SK-N-SH treated with all-trans-retinoic acid at 6 μM for 48 hours (cell line): ENCODE results near the gene MED29.

ENCODE experiments used
- CREB5 ChIP-seq: fragments of 250-450 bp; sonication (Bioruptor Pico); IDR thresholded peaks from 2 replicates; pipeline ENCODE4 v1.5.1; 2020; ENCODE audit warnings: low read depth, mild to moderate bottlenecking, moderate library complexity
- CSRNP3 ChIP-seq: fragments of 250-450 bp; sonication (Bioruptor Pico); IDR thresholded peaks from 2 replicates; pipeline ENCODE4 v1.5.1; 2021; ENCODE audit warnings: mild to moderate bottlenecking, moderate library complexity
- ESRRG ChIP-seq: fragments of 250-450 bp; sonication (Bioruptor Pico); IDR thresholded peaks from 2 replicates; pipeline ENCODE4 v1.6.1; 2021; ENCODE audit warnings: mild to moderate bottlenecking
- PATZ1 ChIP-seq: fragments of 250-450 bp; sonication (Bioruptor Pico); IDR thresholded peaks from 2 replicates; pipeline ENCODE4 v1.8.0; 2020; ENCODE audit warnings: mild to moderate bottlenecking, moderate library complexity, borderline replicate concordance
- POU6F1 ChIP-seq: fragments of 250-450 bp; sonication (Bioruptor Pico); IDR thresholded peaks from 2 replicates; pipeline ENCODE4 v1.8.0; 2021; ENCODE audit warnings: low read depth, mild to moderate bottlenecking, moderate library complexity, borderline replicate concordance
- PPARA ChIP-seq: fragments of 250-450 bp; sonication (Bioruptor Pico); IDR thresholded peaks from 2 replicates; pipeline ENCODE4 v1.5.0; 2020; ENCODE audit warnings: mild to moderate bottlenecking, borderline replicate concordance
- RARB ChIP-seq: fragments of 250-450 bp; sonication (Bioruptor Pico); IDR thresholded peaks from 2 replicates; pipeline ENCODE4 v1.8.0; 2021; ENCODE audit warnings: mild to moderate bottlenecking, moderate library complexity
- SNAI2 ChIP-seq: fragments of 250-450 bp; sonication (Bioruptor Pico); IDR thresholded peaks from 2 replicates; pipeline ENCODE4 v1.5.0; 2020; ENCODE audit warnings: mild to moderate bottlenecking, moderate library complexity
- TOX ChIP-seq: fragments of 250-450 bp; sonication (Bioruptor Pico); IDR thresholded peaks from 2 replicates; pipeline ENCODE4 v1.8.0; 2021; ENCODE audit warnings: mild to moderate bottlenecking, moderate library complexity, borderline replicate concordance
- TSHZ2 ChIP-seq: fragments of 250-450 bp; sonication (Bioruptor Pico); IDR thresholded peaks from 2 replicates; pipeline ENCODE4 v1.5.0; 2020; ENCODE audit warnings: mild to moderate bottlenecking, moderate library complexity
- ZFP3 ChIP-seq: fragments of 250-450 bp; sonication (Bioruptor Pico); IDR thresholded peaks from 2 replicates; pipeline ENCODE4 v1.5.0; 2020; ENCODE audit warnings: mild to moderate bottlenecking, moderate library complexity
- ZFP30 ChIP-seq: fragments of 450-650 bp; formaldehyde crosslinking; IDR thresholded peaks from 2 replicates; pipeline ENCODE4 v1.5.0; 2022; ENCODE audit warnings: mild to moderate bottlenecking, moderate library complexity
- ZNF565 ChIP-seq: fragments of 450-650 bp; formaldehyde crosslinking; conservative IDR thresholded peaks from 2 replicates; pipeline ENCODE4 v1.5.0; 2020; ENCODE audit warnings: low read depth, mild to moderate bottlenecking, moderate library complexity
- ZNF8 ChIP-seq: fragments of 450-650 bp; formaldehyde crosslinking; IDR thresholded peaks from 2 replicates; pipeline ENCODE4 v1.5.0; 2020; ENCODE audit warnings: mild to moderate bottlenecking, moderate library complexity

- TF ChIP-seq PATZ1 (CRISPR knock-in tag) (no peak), ZFP3 (CRISPR knock-in tag) (no peak), SNAI2 (CRISPR knock-in tag) (no peak), PPARA (no peak), CSRNP3 (no peak), TOX (no peak), ZNF565 (CRISPR knock-in tag) (no peak), ZNF8 (no peak), ESRRG (CRISPR knock-in tag) (no peak), CREB5 (CRISPR knock-in tag) (no peak), RARB (CRISPR knock-in tag) (no peak), TSHZ2 (CRISPR knock-in tag) (no peak), ZFP30 (CRISPR knock-in tag) (no peak), POU6F1 (CRISPR knock-in tag) (no peak)
Measured at GRCh38 chr19:39349326-39349725, 41.9 kb upstream of the MED29 start.
